ENCODE data around the gene TMEM269. TPM values are rescaled to one million over a fixed set of nuclear protein-coding genes. Genes with fewer than 3 reads are reported as not detected.
A peak's percentile ranks its signal among the peaks of the same experiment; 100 is the strongest.

TMEM269 gene
- total RNA-seq, 1 donor from 2014 or later = not detected

DNA sequence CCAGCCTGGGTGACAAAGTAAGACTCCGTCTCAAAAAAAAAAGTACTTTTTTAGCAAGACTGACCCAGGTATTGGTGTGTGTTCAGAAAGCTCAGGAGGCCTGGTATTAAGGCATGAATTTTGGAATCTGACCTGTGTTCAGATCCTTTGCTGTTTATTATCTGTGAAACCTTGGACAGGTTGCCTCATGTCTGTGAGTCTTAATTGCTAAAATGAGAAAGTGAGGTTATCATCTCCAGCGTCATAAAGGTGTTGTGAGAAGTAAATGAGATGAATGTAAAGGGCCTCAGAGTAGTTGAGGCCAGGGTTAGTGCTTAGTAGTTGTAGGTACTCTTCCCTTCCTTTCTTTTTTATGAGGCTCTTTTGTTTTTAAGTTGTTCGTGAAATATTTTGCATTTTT lies 15.0 kb upstream of the TMEM269 start:
- no peaks in the 10 kb centered on the region for H3K27me3 ChIP-seq (ENCODE audit: low read depth)
- intact Hi-C loops (cut with micrococcal nuclease) = loop anchor here (5.0 kb wide), 1 partner anchor 77 kb away; the partner anchor contains the start of gene ZNF691
- H3K36me3 ChIP-seq = peaks cover 14% of the 10 kb centered on the region
- no peaks in the 10 kb centered on the region for H3K9me3 ChIP-seq (replicated peaks)
- H3K27ac ChIP-seq (replicated peaks) = no peak overlapping the region
- no peak for DNase-seq
- TF ChIP-seq, protein P1, sequence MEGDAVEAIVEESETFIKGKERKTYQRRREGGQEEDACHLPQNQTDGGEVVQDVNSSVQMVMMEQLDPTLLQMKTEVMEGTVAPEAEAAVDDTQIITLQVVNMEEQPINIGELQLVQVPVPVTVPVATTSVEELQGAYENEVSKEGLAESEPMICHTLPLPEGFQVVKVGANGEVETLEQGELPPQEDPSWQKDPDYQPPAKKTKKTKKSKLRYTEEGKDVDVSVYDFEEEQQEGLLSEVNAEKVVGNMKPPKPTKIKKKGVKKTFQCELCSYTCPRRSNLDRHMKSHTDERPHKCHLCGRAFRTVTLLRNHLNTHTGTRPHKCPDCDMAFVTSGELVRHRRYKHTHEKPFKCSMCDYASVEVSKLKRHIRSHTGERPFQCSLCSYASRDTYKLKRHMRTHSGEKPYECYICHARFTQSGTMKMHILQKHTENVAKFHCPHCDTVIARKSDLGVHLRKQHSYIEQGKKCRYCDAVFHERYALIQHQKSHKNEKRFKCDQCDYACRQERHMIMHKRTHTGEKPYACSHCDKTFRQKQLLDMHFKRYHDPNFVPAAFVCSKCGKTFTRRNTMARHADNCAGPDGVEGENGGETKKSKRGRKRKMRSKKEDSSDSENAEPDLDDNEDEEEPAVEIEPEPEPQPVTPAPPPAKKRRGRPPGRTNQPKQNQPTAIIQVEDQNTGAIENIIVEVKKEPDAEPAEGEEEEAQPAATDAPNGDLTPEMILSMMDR (IDR thresholded peaks at IDR 0.05; ENCODE audit: borderline replicate concordance) = no peak
- H3K4me3 ChIP-seq = no peak overlapping the region
- peaks cover 70% of the 10 kb centered on the region for H3K4me1 ChIP-seq

- Histone ChIP-seq H3K36me3 (peaks cover 45% of the 10 kb centered on the region), H3K9me3 (replicated peaks) (no peaks in the 10 kb centered on the region)
- DNase-seq = no peak
Measured at GRCh38 chr1:42773420-42773819, 11.4 kb upstream of the TMEM269 start.

GRCh38 chr1:42774928-42775526 lies 9.8 kb upstream of the TMEM269 start:
- intact Hi-C loops (cut with micrococcal nuclease) = no loop called here
- TF ChIP-seq, protein P1 (IDR thresholded peaks at IDR 0.05; ENCODE audit: borderline replicate concordance) = no peak

More at GRCh38 chr1:42773420-42773819, 11.4 kb upstream of the TMEM269 start:
- Histone ChIP-seq H3K27ac (replicated peaks) (no peak overlapping the region), H3K4me3 (no peak overlapping the region), H3K27me3 (ENCODE audit: low read depth) (no peaks in the 10 kb centered on the region), H3K4me1 (peaks cover 38% of the 10 kb centered on the region)
- intact Hi-C loops (cut with micrococcal nuclease) = no loop called here
- TF ChIP-seq, protein P1 (IDR thresholded peaks at IDR 0.05; ENCODE audit: borderline replicate concordance) = no peak

GRCh38 chr1:42776502-42776901 lies 8.3 kb upstream of the TMEM269 start:
- TF ChIP-seq, protein P1 (IDR thresholded peaks at IDR 0.05; ENCODE audit: borderline replicate concordance) = no peak
- no peak for DNase-seq
- H3K4me1 ChIP-seq = peaks cover 11% of the 10 kb centered on the region
- no peak overlapping the region for H3K27ac ChIP-seq (replicated peaks)
- H3K4me3 ChIP-seq = no peak overlapping the region
- intact Hi-C loops (cut with micrococcal nuclease) = no loop called here
- H3K27me3 ChIP-seq (ENCODE audit: low read depth) = no peaks in the 10 kb centered on the region
- H3K9me3 ChIP-seq (replicated peaks) = no peaks in the 10 kb centered on the region
- H3K36me3 ChIP-seq = peaks cover 68% of the 10 kb centered on the region

More at GRCh38 chr1:42774928-42775526, 9.8 kb upstream of the TMEM269 start:
- no peak for DNase-seq
- peaks cover 55% of the 10 kb centered on the region for H3K36me3 ChIP-seq
- no peaks in the 10 kb centered on the region for H3K27me3 ChIP-seq (ENCODE audit: low read depth)
- H3K4me1 ChIP-seq = peaks cover 22% of the 10 kb centered on the region
- no peak overlapping the region for H3K27ac ChIP-seq (replicated peaks)
- H3K4me3 ChIP-seq = no peak overlapping the region
- H3K9me3 ChIP-seq (replicated peaks) = no peaks in the 10 kb centered on the region

- no peak overlapping the region for H3K4me3 ChIP-seq
- TF ChIP-seq, protein P1 (IDR thresholded peaks at IDR 0.05; ENCODE audit: borderline replicate concordance) = peak; percentile 67
- H3K4me1 ChIP-seq = no peaks in the 10 kb centered on the region
- no peaks in the 10 kb centered on the region for H3K9me3 ChIP-seq (replicated peaks)
- H3K27ac ChIP-seq (replicated peaks) = no peak overlapping the region
- no peak for DNase-seq
- peaks cover 77% of the 10 kb centered on the region for H3K36me3 ChIP-seq
- no peaks in the 10 kb centered on the region for H3K27me3 ChIP-seq (ENCODE audit: low read depth)
- intact Hi-C loops (cut with micrococcal nuclease) = no loop called here
Measured at GRCh38 chr1:42777852-42778251, 6.9 kb upstream of the TMEM269 start.
